Heart right ventricle (tissue), 16 donors: Measurements from ENCODE around the gene RHOJ. TPM values are rescaled to one million over a fixed set of nuclear protein-coding genes. Genes with fewer than 3 reads are reported as not detected.

Source experiments
- ATAC-seq, 8 donors: fragments of 200-7000 bp; cut with Tn5 transposase; one replicate each; pipeline ENCODE4 v1.9.1; 2020; ENCODE audit warnings: mild to moderate bottlenecking in 8 of 8, moderate library complexity in 8 of 8, moderate number of reproducible peaks in 1 of 8
- DNase-seq, 2 donors: peaks; one replicate each; pipeline ENCODE4 v3.0.0-alpha.2; 2020
- H3K27ac ChIP-seq, 10 donors: fragments of 200-600 bp; sonication (generic) in 2 of 10; one replicate each; pipeline versions ENCODE4 v1.5.0 to v1.8.0; 2020 to 2022; ENCODE audit warnings: mild to moderate bottlenecking in 3 of 10
- H3K27me3 ChIP-seq, 7 donors: fragments of 200-600 bp; one replicate each; pipeline ENCODE4 v1.8.0; 2021 to 2022; ENCODE audit warnings: mild to moderate bottlenecking in 2 of 7
- H3K36me3 ChIP-seq, 9 donors: fragments of 200-600 bp; sonication (generic) in 1 of 9; one replicate each; pipeline versions ENCODE4 v1.5.0 to v1.8.0; 2020 to 2022; ENCODE audit warnings: mild to moderate bottlenecking in 2 of 9
- H3K4me1 ChIP-seq, 9 donors: fragments of 200-600 bp; sonication (generic) in 1 of 9; one replicate each; pipeline versions ENCODE4 v1.5.0 to v1.8.0; 2020 to 2022; ENCODE audit warnings: mild to moderate bottlenecking in 4 of 9
- H3K4me3 ChIP-seq, 10 donors: fragments of 200-600 bp; sonication (generic) in 2 of 10; one replicate each; pipeline versions ENCODE4 v1.5.0 to v1.8.0; 2020 to 2022; ENCODE audit warnings: mild to moderate bottlenecking in 7 of 10, moderate library complexity in 2 of 10
- H3K9me3 ChIP-seq, 11 donors: fragments of 200-600 bp in 10 of 11; sonication (generic) in 2 of 11; one replicate each; pipeline versions ENCODE4 v1.5.0 to v1.8.0; 2013 to 2022; ENCODE audit warnings: mild to moderate bottlenecking in 2 of 11, control low read depth in 1 of 11, moderate library complexity in 1 of 11
- WGBS, 2 donors: extraction: QIAGEN DNeasy Blood & Tissue Kit; methylation state at CpG; one replicate each; pipeline ENCODE4 v1.1.7; 2013; ENCODE audit warnings: inconsistent platforms in 1 of 2; 5-methylcytosine and 5-hydroxymethylcytosine counted together
- intact Hi-C, 10 donors: fragments of 100-400 bp; cut with DNase I; formaldehyde crosslinking; loops; one replicate each; pipeline versions ENCODE4 v1.11.1 to v1.14.2; 2022
- polyA plus RNA-seq, 2 donors: library from polyadenylated mRNA; stranded (reverse); fragments of 200-250 nt; gene quantifications; one replicate each; pipeline ENCODE4 v1.2.3, GENCODE V29; 2013
- total RNA-seq, 10 donors: library from RNA; stranded (reverse); fragmentation: NEBNext Ultra II Directional in 3 of 10; extraction: Animal tissue kit (Norgen Biotek cat#: 25700) in 3 of 10; gene quantifications; one replicate each; pipeline versions ENCODE4 v1.2.1 to v1.2.4, GENCODE V29; 2021 to 2023
- TF ChIP-seq, protein P1 (sequence below), 9 donors: fragments of 200-600 bp; sonication (generic) in 2 of 9; IDR thresholded peaks; one replicate each; pipeline versions ENCODE4 v1.5.0 to v1.8.0; 2021 to 2022; ENCODE audit warnings: antibody characterized with exemption in 9 of 9, mild to moderate bottlenecking in 5 of 9, moderate library complexity in 1 of 9
- donor health status: Arrhythmogenic right ventricular cardiomyopathy.
- donor health status: ischemic (EF 13 %, LVEDD 7.1; RV severe dilation, severe dysfunction).
- donor health status: healthy with polysubstance abuse.
- donor health status: DM: no; HTN: yes; CAD: no.
- donor health status: DM: no; HTN: no; CAD: no.
- donor health status: ischemic (EF 25% LVEDD 6.9; RV normal size, moderate dysfunction).
- donor health status: ischemic (EF 25% LVEDD 5.7; RV mildly dilated, moderate dysfunction).
- donor health status: healthy.
- donor health status: DM: yes; HTN: yes; CAD: no.
- donor health status: Ischemic cardiomyopathy.
- donor health status: ischemic (EF 35%, LVEDD 5.7; RV mildly dilated, moderate dysfunction).
- donor health status: nonischemic (EF 11% LVEDD 7.7; RV severe dilation, severe dysfunction).
- donor health status: DM: yes; HTN: yes; CAD: no.
- donor health status: PGD.
- donor health status: ischemic (EF 29% LVEDD 5.4; RV normal size, mild dysfunction).
- donor health status: nonischemic (EF 23%, LVEDD 6.1; RV moderate dilation, normal function).

The RHOJ gene
- total and polyA plus RNA-seq, 12 donors = 7.5 to 19.8 (median 12.2) TPM

DNA sequence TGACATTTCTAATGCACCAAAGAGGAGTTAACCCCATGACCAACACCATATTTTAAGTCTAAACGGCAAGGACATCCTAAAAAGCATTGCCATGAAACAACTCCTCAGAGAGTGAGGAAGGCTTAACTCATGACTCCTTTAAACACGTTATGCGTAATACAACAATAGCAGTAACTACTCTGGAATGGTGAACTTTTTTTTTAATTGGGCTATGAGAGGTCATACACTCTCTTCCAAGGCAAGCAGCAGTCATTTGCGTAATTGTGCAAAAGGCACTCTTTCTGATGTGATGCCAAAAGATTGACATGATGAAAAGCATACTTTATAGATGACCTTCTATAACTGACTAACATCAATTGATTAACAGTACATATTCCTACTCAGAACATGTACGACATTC is 39.4 kb downstream of the RHOJ start:
- DNase-seq (no peak), ATAC-seq (no peak)
- Histone ChIP-seq H3K36me3 (peaks cover 0 to 13% (median 0%) of the 10 kb centered on the region in 9 donors), H3K27me3 (no peaks in the 10 kb centered on the region), H3K4me3 (no peak overlapping the region), H3K27ac (no peak overlapping the region), H3K4me1 (peaks cover 0 to 55% (median 24%) of the 10 kb centered on the region in 9 donors), H3K9me3 (peaks cover 0 to 6% (median 0%) of the 10 kb centered on the region in 11 donors)
- WGBS, 2 donors = 84 to 89% methylated on average over 5 of the region's 5 CpGs
- intact Hi-C loops = no loop called here
- TF ChIP-seq, protein P1, sequence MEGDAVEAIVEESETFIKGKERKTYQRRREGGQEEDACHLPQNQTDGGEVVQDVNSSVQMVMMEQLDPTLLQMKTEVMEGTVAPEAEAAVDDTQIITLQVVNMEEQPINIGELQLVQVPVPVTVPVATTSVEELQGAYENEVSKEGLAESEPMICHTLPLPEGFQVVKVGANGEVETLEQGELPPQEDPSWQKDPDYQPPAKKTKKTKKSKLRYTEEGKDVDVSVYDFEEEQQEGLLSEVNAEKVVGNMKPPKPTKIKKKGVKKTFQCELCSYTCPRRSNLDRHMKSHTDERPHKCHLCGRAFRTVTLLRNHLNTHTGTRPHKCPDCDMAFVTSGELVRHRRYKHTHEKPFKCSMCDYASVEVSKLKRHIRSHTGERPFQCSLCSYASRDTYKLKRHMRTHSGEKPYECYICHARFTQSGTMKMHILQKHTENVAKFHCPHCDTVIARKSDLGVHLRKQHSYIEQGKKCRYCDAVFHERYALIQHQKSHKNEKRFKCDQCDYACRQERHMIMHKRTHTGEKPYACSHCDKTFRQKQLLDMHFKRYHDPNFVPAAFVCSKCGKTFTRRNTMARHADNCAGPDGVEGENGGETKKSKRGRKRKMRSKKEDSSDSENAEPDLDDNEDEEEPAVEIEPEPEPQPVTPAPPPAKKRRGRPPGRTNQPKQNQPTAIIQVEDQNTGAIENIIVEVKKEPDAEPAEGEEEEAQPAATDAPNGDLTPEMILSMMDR (IDR thresholded peaks at IDR 0.05) = no peak

DNA sequence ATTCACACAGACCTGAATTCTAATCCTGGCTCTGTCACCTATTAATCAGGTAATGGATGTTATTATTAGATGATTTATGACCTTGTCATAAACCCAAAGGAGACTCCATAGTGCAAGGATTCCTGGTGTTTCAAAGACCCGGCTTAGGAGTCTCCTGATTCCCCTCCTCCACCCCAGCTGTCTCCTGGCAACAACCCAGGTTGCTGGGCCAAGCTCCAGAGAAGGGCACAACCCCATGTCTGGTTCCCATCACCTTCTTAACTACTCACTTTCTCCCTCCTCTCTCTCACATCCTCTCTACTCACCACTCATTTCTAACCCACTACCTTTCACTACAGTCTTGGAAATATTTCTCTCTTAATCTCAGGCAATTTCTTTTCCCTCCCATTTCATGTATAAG is 41.6 kb downstream of the RHOJ start:
- intact Hi-C loops = no loop called here
- peak in 2 of 8 donors; percentile 18 to 27 for ATAC-seq
- 29 to 38% methylated on average over 1 of the region's 1 CpG for WGBS, 2 donors
- TF ChIP-seq, protein P1 (IDR thresholded peaks at IDR 0.05) = no peak
- H3K4me3 ChIP-seq = no peak overlapping the region
- peaks cover 0 to 13% (median 0%) of the 10 kb centered on the region in 9 donors for H3K36me3 ChIP-seq
- DNase-seq = peak; percentile 16 to 52
- H3K27me3 ChIP-seq = no peaks in the 10 kb centered on the region
- H3K27ac ChIP-seq = no peak overlapping the region
- H3K4me1 ChIP-seq = peaks cover 0 to 51% (median 23%) of the 10 kb centered on the region in 9 donors
- H3K9me3 ChIP-seq = peaks cover 0 to 6% (median 0%) of the 10 kb centered on the region in 11 donors

- Histone ChIP-seq H3K36me3 (peaks cover 0 to 27% (median 0%) of the 10 kb centered on the region in 9 donors), H3K4me3 (no peak overlapping the region), H3K4me1 (peaks cover 0 to 40% (median 13%) of the 10 kb centered on the region in 9 donors), H3K27ac (peak overlapping the region in 4 of 10 donors; percentile 7 to 46 (median 32)), H3K9me3 (peaks cover 0 to 6% (median 0%) of the 10 kb centered on the region in 11 donors), H3K27me3 (no peaks in the 10 kb centered on the region)
- TF ChIP-seq, protein P1 (IDR thresholded peaks at IDR 0.05) = no peak
- no peak for DNase-seq
- intact Hi-C loops = no loop called here
- WGBS, 2 donors = 56 to 65% methylated on average over 1 of the region's 1 CpG
- ATAC-seq = peak in 6 of 8 donors; percentile 45 to 73 (median 54)
Measured at GRCh38 chr14:63248211-63248610, 44.0 kb downstream of the RHOJ start.

DNA sequence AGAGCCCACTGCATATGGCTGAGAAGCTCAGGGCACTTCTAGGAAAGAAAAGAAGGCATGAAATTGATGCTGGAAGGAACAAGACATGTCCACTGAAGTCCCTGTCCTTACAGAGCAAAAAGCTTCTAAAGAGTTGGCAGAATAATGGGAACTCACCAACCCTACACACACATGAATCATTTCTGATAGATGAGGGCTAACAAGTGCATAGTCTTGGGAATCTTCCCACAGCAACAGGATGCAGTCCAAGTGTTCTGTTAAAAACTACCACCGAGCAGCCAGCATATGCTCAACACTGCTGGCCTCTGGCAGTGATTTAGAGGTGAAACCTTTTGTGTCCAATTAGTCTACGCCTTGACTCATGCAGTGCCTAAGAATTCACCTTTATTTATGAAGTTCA is 44.8 kb downstream of the RHOJ start:
- intact Hi-C loops = no loop called here
- TF ChIP-seq, protein P1 (IDR thresholded peaks at IDR 0.05) = no peak
- Histone ChIP-seq H3K4me3 (no peak overlapping the region), H3K27me3 (no peaks in the 10 kb centered on the region), H3K36me3 (peaks cover 0 to 27% (median 0%) of the 10 kb centered on the region in 9 donors), H3K9me3 (peaks cover 0 to 6% (median 0%) of the 10 kb centered on the region in 11 donors), H3K4me1 (peaks cover 0 to 47% (median 13%) of the 10 kb centered on the region in 9 donors), H3K27ac (peak overlapping the region in 4 of 10 donors; percentile 7 to 46 (median 32))
- ATAC-seq = peak; percentile 42 to 90 (median 77)
- peak in 1 of 2 donors; percentile 16 for DNase-seq
- 50 to 71% methylated on average over 2 of the region's 2 CpGs for WGBS, 2 donors
